Skeletal muscle cell (primary cell): ENCODE results near the gene DHCR7.

Source experiments
- DNase-seq: peaks from one replicate; pipeline ENCODE4 v3.0.0-alpha.2; 2010; ENCODE audit warnings: low read depth
- H3K4me3 ChIP-seq: 2 replicates; pipeline ENCODE4 v1.5.1; 2011; ENCODE audit warnings: low read depth, mild to moderate bottlenecking, control low read depth, low read length, moderate library complexity

The DHCR7 gene

DNA sequence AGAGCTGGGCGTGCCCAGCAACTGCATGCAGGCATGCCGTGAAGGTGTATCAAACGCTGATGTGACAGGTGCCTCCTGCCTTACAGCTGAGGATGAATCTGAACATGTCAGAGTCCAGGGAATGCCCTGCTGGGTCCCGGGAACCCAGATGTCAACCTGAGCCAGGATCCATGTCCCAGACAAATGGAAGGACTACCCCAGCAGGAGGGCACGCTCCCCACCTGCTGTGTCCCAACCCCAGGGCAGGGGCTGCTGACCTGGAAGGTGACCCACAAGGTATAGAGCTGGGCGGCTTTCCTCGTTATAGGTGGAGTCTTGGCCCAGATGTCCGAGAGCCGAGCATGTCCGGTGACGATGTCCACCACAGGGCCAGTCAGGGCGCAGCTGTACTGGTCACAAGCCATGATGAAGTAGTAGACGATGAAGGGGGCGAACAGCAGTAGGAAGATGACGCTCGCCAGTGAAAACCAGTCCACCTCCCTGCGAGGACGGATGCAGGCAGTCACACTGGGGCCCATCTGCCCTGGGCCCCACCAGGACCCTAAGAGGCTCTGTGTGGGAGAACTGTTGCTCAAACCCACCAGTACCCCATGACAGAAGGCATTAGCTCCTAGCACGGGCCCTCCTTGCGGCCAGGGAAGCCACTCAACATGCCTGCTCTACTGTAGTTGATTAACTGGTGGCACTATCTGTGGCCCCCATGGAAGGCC lies 4.3 kb downstream of the DHCR7 start:
- H3K4me3 ChIP-seq, result no peak overlapping the region
- no peak for DNase-seq

DNA sequence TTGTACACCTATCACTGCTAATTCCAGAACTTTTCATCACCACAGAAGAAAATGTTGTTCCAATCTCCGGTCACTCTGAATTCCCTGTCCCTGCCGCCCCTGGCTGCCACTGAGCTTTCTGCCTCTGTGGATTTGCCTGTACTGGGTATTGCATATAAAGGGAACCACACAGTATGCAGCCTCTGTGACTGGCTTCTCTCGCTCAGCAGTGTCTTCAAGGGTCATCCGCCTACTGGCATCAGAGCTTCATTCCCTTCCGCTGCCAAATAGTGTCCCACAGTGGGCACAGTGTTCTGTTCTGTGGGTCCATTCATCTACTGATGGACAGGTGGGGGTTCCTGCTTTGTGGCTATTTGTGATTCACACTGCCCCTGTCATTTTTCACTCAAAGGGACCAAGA lies 5.3 kb downstream of the DHCR7 start:
- no peak overlapping the region for H3K4me3 ChIP-seq
- DNase-seq, result no peak

DNA sequence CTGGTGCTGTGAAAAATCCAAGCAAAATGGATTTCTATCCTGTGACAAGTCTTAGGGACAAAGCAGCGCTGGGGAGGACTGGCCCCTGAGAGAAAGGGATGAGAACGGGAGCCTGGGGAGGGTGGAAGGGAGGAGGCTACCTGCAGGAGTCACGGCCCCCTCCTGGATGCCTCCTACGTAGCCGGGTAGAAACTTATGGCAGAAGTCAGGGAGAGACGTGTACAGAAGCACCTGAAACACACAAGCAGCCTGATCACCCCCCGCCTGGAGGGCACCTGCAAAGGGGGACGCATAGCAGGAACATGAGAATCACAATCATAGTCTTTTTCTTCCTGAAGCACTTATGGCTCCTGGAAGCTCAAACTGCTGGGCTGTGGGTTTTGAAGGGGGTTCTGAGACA lies 6.1 kb downstream of the DHCR7 start:
- DNase-seq, result no peak
- H3K4me3 ChIP-seq, result no peak overlapping the region

DNA sequence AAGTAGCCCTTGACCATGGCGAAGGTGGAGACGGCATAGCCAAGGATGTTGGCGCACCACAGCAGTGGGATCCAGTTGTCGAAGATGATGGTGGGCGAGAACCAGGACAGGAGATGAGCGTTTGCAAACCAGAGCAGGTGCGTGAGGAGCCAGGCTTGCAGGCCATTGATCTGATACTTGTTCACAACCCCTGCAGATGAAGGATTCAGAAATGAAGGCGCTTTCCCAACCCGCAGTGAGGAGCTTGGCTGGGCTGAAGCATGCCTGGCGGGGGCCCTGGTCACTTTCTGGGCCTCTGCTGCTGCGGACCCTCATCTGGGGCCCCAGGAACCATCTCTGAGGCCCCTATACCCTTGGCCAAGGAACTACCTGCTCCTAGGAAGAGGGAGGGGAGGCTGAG lies 6.9 kb downstream of the DHCR7 start:
- H3K4me3 ChIP-seq, result no peak overlapping the region
- no peak for DNase-seq

DNA sequence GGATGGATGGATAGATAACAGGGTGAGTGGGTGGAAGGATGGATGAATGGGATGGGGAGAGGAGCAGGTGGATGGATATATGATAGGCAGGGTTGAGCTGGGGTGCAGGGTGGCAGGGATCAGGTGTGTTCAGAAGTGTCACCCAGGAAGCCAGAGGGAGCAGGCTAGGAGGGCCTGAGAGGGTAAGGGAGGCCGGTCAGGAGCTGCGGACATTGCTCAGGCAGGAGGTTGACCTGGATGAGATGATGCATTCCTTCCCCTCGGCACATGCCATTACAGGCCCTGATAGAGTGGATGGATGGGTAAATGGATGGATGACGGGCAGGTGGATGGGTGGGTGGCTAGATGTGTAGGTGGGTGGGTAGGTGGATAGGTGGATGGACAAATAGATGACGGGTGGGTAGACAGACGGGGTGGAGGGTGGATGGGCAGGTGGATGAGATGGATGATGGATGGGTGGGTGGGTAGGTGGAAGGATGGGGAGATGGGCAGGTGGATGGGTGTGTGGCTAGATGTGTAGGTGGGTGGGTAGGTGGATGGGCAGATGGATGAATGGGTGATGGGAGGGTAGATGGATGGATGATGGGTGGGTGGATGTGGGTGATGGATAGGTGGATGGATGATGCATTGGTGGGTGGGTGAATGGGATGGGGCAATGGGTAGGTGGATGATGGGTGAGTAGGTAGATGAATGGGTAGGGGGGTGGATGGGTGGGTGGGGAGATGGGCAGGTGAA lies 8.0 kb downstream of the DHCR7 start:
- DNase-seq, result no peak
- no peak overlapping the region for H3K4me3 ChIP-seq

DNA sequence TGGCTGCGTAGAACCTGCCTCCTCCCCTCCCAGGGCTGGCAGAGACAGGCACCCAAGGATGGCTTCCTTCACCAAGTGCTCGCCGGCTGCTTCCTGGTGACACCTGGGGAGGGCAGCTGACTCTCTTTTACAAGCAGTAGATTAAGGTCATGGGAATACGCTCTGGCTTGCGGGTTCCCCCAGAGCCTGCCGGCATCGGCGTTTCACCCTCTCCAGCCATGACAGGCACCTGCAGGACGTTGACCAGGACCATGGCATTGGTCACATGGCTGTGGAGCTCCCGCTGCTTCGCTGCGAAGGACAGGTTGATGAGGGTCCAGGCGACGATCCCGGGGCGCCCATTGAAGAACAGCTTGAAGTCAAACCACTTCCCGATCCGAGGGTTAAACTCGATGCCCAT lies 9.5 kb downstream of the DHCR7 start:
- DNase-seq, result no peak
- H3K4me3 ChIP-seq, result no peak overlapping the region

DNA sequence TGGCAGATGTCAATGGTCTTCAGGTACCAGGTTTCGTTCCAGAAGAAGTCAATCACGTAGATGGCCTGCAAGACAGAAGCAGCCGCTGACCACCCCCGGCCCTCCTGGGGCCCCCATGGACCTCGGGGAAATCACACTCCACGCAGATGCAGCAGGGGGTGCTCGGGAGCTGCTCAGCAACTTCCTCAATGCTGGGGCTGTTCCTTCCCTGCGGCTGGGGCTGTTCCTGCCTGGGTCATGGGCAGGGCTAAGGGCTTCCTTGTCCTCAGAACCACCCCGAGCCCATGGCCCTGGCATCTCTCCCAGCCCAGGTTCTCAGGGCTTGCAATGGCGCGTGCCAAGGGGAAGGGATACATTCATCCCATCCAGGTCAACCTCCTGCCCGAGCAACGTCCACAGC lies 10.3 kb downstream of the DHCR7 start:
- no peak for DNase-seq
- no peak overlapping the region for H3K4me3 ChIP-seq

DNA sequence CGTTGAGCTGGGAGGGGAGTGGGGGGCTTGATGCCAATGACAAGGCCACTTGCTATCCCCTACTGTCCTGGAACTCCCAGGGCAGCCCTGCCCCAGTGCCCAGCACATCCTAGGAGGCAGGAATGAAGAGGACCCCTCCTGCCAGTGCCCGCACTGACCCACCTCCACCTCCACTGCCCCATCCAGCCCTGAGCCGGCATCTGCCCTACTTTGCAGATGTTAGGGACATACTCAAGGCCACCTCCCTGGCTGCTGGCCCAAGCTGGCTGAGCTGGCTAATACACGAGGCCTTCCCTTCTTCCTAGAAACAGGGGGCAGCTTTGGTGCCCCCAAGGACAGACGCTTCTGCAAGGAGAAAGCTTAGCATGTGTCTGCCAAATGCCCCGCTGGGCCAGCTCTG lies 10.8 kb downstream of the DHCR7 start:
- no peak overlapping the region for H3K4me3 ChIP-seq
- no peak for DNase-seq

DNA sequence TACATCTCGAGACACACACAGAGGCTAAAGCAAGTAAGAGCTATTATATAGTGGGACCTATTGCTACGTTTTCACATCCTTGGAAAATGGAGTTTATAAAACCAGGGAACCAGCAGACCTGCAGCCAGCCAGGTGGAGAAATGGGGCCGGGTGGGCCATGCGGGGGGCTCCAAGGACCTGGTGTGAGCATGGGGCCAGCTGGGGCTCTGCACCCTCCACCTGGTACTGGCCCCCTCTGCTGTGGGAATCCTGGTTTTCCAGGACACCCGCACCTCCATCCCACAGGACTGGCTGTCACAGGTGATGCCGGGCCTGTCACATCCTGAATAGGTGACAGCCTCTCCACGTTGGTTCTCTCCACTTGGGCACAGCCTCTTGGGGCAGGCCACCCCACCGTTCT lies 11.3 kb downstream of the DHCR7 start:
- DNase-seq, result no peak
- H3K4me3 ChIP-seq, result no peak overlapping the region

DNA sequence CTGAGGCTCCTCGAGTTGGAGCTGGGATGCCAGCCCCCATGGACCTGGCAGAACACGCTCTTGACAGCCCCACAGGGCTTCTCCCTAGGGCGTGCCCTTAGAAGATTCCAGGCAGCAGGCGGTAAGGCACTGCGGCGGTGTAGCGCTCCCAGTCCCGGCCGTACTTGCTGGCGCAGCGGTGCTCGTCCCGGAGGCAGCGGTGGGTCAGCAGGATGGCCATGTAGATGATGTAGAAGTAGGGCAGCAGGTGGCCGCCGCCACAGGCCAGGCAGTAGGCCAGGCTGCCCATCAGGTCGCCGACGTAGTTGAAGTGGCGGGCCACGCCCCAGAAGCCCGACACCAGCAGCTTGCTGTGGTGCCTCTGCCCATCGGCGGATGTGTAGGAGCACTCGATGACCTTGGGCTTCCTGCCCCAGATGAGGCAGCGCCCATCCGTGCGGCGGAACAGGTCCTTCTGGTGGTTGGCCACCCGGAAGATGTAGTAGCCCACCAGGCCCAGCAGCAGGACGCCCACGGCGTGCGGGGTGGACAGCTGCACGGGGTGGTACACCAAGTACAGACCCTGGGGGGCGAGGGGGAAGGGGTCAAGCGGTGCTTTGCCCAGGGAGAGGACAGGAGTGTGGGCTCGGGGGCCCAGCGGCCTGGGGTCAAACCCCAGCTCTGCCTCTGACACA lies 12.8 kb downstream of the DHCR7 start:
- no peak overlapping the region for H3K4me3 ChIP-seq
- no peak for DNase-seq

DNA sequence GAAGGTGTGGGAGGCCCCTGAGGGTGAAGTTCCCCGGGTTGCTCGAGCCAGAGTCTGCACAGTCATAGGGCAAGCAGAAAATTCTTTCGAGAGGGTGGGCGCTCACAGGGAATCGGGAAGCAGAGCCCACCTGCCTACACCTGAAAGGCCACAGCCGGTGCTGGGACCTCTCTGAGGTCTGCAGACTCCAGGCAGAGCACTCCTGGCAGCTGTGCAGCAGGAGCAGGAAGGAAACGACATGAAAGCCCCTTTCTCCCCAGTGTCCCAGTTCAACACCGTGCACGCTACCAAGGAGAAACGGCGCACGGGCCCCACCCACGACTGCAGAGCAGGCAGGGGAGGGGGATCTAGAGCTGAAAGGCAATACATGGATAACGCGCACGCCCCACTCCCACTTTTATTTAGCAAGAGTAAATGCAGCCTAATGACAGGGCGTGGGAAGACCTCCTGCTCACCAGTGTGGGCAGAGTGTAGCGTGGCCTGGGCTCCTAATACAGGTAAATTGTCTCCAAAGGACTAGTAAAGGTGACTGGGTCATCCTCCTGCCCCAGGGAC lies 13.5 kb downstream of the DHCR7 start:
- no peak for DNase-seq
- H3K4me3 ChIP-seq, result no peak overlapping the region

DNA sequence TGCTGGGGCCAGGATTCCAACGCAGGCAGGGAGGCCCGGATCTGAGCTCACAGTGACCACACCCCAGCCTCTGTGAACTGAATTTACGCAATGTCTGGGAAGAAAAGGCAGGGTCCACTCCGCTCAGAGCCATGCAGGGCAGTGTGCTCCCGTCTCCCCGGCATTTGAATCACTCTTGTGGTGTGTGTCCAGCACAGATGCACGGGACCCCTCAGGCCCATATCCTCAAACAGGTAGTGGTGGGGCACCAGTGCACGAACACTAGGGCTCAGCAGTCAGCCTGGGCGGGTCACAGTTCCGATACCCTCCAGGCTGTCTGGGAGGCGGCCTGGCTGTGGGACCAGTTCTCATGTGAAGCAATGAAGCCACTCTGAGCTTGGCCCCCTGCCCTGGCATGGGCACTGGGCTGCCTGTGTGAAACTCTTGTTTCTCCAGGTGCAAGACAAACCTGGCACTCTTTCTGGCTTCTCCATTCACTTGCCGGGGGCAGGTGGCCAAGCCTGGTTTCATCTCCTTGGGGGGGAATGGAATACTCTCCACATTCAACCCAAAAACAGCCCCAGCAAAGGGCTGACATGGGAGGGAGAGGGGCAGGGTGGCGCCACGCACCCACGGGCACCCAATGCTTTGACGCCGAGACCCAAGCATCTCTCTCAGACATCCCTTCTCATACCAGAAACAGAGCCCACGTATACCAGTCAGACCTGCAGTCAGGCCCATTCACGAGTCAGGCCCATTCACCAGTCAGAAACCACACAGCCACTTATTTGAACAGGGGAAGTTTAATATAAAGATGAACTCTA lies 14.3 kb downstream of the DHCR7 start:
- no peak for DNase-seq
- no peak overlapping the region for H3K4me3 ChIP-seq

DNA sequence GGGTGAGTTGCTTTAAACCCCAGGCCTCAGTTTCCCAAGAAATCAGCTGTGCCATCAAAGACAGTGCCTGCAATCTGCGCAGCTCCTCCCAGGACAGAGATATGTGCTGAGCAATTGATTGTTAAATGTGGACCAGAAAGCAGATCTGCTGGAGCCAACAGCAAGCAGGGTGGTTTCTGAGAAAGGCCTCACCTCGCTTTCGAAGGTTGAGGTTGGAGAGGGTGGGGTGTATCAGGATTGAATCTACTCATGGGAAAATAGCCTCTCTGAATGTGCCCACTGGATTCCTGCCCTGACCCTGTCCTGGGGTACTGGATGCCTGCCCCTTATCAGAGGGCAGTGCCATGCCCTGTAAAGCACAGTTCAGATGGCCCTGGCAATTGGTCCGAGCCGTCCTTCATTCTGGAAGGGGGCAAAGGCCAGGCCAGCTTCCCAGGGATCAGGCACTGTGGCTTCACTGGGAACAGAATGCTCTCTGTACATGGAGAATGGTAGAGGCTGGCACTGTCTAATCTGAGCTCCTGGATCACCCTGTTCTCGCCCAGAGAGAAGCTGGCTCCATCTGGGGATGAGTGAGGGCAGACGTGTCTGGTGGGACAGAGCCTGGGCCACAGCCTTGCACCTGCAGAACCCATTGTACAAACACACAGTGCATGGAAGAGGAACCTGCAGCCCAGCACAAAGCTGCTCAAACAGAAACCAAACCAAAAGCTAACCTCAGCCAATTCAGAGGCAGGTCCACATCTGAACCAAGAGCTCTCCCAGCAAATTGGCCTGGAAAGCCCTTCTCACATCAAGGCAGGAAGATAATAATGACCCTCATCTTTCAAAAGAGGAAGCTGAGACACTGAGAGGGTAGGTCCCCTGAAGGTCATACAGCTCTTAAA lies 15.2 kb downstream of the DHCR7 start:
- no peak for DNase-seq
- no peak overlapping the region for H3K4me3 ChIP-seq

DNA sequence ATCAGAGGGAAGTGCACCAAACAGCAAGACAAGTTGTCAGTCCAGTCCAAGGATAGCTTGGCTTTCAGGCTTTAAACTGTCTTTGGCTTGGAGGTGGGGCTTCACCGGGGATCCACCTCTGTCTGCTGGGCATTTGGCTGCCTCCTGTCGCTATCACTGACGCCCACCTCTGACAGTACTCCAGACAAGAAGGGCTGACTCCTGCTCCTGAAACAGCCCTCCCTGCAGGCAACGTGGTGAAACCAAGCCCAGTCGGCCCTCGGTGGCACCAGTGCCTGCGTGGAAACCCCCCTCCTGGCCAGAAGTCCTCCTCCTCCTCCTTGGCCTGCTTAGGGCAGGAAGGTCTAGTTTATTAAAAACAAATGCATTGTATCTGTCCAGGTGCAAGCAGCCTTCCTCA lies 16.9 kb downstream of the DHCR7 start:
- no peak overlapping the region for H3K4me3 ChIP-seq
- DNase-seq, result no peak

DNA sequence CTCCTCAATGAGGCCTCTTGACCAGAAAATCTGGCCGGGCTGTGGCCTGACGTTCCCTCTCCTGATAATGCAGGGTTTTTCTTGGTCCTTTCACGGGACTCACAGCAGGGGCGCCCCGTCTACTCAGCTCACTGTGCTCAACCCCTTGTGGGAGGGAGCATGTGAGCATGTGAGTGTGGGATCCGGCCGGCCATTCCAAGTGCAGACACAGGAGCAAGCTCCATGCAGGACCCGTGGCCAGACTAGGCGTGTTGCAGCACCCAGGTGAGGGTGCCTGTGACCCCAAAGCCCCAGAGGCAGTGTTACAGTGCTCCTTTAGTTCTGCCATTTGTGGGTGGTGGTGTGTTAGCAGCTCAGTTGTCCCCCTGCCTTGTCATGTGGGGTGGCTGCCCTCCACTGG lies 18.0 kb downstream of the DHCR7 start:
- no peak for DNase-seq
- H3K4me3 ChIP-seq, result no peak overlapping the region

DNA sequence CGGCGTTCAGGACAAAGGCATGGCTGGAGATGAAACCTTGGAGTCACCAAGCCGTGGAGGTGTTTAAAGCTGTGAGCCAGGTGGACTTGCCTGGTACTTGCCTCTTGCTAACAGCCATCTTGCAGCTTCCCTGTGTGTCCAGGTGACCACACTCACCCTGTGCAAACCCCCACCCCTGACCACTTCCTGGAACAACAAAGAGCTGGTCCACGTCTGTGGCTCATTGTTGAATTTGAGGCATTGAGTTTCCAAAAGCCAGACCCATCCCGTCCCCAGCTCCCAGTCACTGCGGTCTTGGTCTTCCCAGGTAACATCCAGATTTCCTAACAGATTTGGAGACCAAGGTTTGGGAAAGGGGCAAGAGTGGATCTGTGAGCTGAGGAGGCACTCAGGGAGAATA lies 18.5 kb downstream of the DHCR7 start:
- H3K4me3 ChIP-seq, result no peak overlapping the region
- no peak for DNase-seq

DNA sequence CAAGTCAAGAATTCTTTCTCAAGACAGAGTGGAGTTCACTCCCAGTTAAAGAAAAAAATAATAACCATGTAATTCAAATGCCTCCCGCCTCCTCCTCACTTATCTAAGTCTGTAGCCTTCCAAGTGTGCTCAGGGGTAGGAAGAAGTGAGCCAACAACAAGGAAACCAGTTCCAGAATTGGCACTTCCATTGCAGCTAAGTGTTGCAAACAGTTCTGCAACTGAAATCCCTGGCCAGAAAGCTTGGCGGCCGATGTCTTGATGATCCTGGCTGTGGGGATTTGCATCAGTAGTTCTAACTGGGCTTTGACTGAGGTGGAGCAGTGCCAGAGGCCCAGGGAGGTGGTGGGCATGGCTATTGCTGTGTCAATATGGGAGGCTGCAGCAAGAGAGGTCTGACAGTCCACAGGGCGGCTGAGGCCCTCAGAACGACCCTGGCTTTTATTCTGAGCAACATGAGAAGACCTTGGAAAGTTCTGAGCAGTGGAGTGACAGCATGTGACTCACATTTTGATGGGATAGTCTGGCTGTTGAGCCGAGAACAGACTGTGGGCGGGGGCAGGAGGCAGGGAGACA lies 19.2 kb downstream of the DHCR7 start:
- DNase-seq, result no peak

DNA sequence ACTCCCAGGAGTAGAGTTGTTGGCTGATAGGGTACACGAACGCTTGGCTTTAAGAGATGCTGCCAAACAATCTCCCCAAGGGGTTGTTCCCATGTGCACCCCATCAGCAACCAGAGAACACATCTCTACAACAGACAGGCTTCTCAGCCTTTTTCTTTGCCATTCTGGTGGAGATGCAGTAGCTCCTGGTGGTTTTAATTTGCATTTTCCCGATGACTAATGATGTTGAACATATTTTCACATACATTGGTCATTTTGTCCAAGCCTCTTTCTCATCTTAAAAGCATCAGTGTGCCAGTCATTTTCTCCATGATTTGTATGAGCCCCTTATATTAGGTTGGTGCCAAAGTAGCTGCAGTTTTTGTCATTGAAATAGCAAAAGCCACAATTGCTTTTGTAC lies 21.8 kb downstream of the DHCR7 start:
- no peak overlapping the region for H3K4me3 ChIP-seq
- no peak for DNase-seq

More for the DNA sequence above, 19.2 kb downstream of the DHCR7 start:
- no peak overlapping the region for H3K4me3 ChIP-seq
